HUDEP-2 (cell line): ENCODE data around the gene FADS6.

ENCODE experiments used
- DNase-seq, 76 experiments: peaks; one replicate each; lab custom pipeline; 2025; ENCODE audit not compliant: unreplicated experiment in 76 of 76; lab: John Stamatoyannopoulos, UW

The FADS6 gene

DNA sequence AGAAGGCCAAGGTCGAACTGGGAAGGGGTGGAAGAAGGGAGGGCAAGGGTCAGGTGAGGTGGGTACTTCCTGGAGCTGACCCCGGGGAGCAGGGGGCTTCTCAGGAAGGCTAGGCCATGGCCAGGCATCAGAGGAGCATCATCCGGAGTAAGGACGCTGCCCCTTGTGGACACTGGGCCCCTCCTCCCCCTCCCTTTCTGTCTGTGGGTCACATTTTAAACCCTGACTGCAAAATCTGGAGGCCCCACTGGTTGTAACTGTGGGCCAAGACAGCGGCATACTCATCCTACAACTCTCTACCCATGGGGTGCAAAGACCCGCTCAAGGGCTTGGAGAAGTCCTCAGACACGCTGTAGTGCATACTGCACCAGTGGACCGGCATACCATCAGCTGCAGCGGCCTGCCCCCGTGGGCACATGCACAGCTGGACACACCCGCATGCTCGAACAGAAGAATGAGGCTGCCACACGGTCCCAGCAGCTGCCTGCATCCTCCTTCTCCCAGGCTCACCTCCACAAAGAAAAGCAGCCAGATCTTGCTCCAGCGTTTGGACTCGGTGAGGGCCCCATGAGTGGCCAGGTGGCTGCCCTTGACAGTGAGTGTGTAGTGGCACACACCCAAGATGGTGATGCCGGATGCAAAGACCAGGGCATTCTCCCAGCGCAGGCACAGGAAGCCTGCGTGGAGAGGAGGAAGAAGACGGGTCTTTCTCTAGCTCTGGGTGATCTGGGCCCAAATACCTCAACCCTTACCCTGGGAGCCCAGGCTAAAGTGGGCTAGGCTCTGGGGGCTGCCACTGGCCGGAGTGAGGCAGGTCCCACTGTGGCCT lies 1.2 kb downstream of the FADS6 start:
- DNase-seq, result no peak

DNA sequence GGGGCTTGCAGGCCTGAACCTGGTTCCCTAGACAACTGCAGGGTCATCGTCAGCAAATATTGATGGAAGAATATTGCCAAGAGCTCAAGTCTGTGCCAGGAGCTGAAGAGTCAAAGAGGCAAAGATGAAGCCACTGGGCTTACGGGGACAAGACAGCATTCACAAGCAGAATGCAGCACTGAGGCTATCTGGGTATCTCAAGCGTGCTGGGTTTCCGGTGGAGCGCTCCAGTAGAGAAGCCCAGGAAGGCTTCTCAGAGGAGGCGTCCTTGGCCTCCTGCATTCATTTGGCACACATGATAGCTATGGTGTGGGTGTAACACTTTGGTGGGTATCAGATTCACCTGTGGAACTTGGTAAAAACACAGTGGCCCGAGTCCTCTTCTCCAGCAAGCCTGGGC lies 2.9 kb downstream of the FADS6 start:
- DNase-seq, result no peak

DNA sequence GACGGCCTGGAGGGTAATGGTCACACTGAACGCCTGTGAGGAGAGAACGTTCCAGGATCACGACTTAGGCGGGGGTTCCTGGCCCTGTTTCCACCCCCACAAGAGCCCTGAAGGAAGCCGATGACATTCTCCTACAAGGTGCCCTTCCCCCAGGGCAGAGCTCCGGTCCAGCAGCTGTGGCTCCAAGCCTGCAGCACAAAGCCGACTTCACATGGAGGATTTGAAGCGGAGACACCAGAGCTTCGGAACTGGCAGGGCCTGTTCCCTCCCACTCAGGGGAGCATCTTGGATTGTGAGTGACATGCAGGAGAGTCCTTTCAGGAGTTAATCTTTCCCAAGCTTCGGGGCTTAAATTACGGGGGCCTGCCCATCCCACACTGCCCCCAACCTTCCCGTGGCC lies 5.0 kb downstream of the FADS6 start:
- no peak for DNase-seq

DNA sequence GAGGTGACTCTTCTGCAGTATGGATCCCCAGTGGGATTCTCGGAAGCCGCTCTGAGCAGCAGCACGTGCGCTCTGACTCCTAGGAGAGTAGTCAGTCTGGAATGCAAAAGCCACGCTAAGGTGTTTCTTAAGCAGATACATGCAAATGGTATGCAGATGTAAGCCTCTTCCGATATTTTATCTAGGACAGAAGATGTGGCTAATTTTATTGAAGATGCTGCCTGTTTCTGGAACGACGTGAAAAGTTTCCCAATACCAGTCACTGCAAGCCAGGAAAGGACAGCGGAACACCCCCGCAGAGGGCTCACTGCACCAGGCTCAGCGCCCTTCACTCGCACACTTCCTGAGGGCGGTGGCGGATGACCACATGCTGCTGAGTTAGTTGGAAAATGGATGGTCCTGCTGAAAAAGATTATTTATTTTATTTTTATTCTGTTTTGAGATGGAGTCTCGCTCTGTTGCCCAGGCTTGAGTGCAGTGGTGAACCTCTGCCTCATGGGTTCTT lies 10.1 kb downstream of the FADS6 start:
- no peak for DNase-seq

DNA sequence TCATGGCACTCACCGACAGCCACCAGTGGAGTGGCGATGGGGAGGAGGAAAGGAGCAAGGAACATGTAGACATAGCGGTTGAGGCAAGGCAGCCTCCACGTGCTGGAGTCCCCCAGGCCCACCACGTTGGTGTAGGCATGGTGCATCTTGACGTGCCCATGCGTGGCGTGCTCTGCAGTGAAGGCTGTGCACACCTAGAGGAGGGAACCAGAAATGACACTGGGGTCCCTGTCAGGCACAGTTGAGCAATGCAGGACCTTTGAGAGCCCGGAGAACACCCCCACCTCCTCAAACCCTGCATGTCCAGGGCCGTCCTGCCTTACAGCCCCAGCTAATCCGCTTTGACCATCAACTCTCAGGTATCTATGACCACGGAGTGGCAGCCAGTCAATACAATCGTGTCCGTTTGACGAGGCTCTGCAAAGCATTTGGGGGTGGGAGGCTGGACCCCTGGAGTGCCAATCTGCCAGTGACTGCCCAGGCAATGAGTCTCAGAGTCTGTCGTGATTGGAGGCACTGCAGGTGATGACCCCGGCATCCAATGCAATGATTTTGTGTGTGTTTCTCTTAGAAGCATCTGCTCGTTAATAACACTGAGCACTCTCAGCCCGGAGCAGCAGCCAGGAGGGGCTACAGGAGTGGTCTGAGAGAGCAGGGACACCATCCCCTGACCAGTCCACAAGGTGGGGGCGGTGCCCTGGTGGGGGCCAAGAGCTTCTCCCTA lies 10.8 kb downstream of the FADS6 start:
- no peak for DNase-seq

DNA sequence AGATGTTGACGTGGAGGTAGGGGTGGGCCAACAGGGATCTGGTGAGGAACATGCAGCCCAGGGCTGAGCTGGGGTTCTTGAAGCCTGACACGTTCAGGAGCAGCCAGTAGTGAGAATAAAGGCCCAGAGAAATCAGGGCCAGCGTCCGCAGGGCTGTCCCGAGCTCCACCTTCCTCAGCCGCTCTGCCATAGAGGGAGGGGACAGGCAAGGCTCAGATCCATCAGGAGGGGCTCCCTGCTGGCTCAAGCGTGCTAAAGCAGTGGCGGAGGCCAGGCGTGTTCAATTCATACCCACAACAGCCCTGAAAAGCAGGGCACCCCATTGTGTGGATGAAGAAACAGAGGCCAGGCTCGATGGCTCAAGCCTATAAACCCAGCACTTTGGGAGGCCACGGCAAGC lies 12.4 kb downstream of the FADS6 start:
- DNase-seq, result no peak

DNA sequence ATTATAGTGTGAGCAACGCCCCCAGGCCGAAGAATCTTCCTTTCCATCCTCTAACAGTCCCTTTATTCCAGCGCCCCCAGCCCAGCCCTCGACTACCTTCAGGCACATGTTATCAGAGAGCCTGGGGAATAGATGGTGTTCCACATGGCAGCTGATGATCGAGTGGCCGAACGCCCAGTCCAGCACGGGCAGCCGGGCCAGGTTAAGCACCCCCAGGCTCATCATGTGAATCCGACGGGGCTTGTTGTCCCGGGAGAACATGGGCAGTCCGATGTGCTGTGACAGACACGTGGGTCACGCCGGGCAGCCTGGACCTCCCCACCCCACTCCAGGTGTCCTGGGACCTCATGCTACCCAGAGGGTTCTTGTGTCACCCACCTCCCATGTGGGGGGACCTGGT lies 14.1 kb downstream of the FADS6 start:
- DNase-seq, result no peak

DNA sequence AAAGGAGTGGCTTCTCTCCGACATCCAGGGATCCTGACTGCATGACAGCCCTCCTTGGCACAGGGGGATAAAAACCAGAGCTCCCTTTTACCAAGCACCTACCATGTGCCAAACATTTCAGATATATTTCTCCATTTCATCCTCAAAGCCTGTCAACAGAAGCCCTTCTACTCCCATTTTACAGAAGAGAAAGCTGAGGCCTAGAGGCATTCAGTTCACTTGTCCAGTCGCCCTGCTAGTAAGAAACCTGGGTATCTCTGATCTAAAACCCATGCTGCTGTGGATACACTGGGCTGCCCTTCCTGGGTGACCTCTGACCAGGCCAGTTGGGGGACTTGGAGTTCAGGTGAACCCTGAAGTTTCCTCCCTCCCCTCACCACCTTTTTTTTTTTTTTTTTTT lies 14.8 kb downstream of the FADS6 start:
- DNase-seq, result no peak

DNA sequence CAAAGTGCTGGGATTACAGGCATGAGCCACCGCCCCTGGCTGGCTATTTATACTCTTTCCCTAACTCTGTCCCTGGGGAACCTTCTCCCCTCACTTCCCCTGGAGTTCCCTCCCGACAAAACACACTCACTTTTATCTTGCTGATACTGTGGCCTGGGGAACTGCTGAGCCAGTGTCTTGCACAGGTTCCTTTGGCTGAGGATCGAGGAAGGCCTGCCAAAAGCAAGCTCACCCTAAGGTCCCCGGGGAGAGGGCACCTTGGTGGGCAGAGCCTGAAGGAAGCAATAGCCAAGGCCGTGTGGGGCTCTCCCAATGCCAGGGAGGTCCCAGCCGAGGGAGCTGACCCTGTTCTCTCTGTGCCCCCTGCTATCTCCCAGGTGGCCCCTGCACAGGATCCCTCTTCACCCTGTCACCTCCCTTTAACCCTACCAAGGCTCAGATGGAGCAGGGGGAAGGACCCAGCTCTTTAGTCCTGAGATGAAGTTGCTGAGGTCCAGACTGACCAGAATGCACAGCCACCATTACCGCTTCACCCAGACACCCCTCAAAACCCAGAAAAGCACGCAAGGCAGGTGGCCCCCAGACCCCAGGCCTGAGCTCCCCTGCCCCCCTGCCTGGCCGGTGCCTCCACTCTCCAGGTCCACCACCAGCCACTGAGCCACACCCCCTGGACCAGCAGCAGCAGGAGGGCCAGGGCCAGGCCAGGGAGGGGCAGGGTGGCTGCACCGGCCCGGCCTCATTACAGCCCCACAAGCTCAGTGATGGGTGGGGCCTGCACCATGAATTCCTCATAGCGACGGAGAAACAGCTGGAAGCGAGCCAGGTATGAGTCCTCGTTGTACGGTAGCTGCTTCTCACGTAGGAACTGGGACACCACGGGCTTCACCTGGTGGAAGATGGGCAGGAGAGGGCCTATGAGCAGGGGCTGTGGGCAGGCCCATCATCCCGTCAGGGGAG lies 15.6 kb downstream of the FADS6 start:
- peak in 9 of 76 experiments; percentile 4 to 31 (median 16) for DNase-seq

DNA sequence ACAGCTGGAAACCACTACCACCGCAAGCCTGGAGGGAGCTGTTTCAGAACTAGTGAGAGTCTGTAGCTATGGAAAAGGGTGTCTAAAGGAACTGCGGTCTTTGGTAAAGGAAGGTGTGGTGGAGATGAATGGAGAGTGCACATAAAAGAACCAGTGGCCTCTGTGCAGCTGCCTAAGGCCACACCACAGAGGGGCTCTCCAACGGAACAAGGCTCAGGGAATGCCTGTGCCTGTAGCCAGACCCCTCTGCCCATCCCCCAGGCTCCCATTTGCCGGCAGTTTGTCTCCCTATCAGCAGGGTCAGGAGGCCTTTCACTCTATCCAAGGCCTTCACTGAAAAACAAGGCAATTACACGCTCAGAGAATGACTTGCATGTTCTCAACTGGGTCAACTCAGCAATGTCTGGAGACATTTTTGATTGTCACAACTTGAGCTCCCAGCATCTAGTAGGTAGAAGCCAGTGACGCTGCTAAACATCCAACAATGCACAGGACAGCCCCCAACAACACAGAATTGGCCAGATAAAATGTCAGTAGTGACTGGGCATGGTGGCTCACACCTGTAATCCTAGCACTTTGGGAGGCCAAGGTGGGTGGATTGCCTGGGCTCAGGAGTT lies 17.3 kb downstream of the FADS6 start:
- peak in 1 of 76 experiments; percentile 13 for DNase-seq

DNA sequence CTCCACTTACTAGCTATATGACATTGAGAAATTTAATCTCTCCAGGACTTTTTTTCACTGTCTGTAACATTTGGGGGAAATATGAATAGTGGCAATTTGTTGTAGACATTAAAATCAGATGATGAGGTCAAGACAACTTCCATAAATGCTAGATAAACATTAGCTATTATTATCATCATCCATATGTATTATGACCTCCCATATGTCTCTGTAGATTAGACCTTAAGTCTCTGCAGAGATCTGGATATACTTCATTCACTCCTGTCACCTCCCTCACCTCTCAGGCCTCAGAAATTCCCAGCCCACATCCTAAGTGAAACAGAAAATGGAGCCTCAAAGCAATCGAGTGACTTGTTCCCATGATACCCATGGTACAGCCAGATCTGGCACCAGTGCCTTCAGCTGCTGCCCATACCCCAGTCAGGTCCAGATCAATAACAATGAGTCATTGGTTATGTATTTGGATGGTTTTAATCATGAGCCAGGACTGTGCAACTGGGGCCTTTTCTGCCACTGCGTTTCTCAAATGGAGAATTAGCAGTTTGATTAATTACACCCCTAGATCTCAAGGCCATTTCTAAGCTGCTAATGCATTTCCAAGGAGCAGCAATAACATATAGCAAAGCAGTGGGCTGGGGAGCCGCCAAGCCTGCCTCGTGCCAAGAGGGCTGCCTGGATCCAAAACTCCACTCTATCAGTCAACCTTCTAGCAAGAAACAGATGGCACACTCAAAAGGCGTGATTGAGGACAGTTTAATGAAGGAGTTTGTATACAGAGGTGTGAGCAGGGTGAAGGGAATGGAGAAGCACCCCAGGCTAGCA lies 18.1 kb downstream of the FADS6 start:
- DNase-seq, result no peak

DNA sequence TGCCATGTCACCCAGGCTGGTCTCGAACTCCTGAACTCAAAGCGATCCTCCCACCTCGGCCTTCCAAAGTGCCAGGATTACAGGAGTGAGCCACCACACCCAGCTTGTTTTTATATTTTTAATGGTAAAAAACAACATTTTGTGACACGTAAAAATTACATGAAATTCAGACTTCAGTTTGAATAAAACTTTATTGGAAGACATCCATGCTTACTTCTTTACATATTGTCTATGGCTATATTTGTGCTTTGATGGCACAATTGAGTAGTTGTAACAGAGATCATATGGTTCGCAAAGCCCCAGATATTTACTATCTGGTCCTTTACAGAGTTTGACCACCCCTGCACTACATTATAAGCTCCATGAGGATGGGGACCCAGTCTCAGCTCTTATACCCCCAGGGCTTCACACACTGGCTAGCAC lies 18.8 kb downstream of the FADS6 start:
- DNase-seq, result no peak

DNA sequence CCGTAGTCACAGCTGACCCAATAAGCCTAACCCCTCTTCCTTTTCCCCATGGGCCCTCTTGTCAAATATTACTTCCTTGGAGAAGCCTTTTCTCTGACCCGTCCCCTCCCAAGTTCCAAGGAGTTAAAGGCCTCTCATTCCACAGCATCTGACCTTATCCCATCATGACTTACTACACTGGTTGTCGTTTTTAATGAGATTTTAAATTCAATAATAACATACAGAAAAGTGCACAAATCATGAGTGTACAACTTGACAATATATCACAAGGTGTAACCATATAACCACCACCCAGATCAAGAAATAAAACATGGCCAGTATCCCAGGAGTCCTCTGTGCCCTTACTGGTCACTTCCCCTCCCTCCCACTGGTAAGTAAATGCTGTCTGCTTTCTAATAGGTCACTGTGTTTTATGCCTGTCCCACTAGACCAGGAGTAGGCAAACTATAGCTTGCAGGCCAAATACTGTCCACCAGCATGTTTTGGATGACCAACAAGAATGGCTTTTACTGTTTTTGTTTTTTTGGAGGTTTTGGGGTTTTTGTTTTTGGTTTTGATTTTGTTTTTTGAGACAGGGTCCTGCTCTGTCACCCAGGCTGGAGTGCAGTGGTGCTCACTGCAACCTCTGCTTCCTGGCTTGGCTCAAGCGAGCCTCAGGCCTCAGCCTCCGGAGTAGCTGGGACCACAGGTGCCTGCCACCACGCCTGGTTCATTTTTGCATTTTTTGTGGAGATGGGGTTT lies 19.4 kb downstream of the FADS6 start:
- peak in 9 of 76 experiments; percentile 6 to 34 (median 14) for DNase-seq

DNA sequence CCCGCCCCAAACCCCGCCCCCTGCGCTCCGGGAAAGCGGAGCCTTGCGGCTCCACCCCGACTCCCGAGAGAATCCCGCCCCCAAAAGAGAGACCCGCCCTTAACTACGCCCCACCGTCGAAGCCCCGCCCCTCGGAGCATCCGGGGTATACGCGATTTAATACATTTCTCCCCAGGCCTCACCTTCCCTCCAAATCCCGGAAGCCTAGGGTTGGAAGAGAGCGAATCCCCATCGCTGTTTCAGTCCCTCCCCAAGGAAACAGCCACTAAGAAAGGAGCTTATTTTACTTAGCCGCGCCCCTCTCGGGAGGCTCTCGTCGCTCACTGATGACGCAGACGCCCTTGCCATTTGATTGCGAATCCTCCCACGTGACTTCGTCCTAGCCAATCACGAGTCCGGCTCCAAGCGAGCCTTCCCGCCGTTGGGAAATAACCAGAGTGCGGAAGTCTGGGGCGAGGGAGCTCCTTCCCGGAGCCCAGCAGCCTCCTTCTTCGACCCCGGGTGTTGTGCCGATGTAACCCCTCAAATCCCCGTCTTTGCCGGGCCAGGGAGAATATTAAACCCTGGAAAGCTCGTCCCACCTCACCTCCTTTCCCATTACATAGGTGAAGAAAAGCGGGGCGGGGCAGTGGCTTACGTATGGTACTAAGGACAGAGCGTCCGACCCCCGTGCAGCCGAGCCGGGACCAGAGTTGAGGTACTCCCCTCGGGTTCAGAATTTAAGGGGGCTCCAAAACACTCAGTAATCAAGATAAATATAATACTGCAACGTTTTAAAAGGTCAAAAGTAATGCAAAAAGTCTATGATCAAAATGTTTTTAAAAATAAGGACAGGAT lies 20.2 kb downstream of the FADS6 start:
- peak; percentile 67 to 100 (median 98) for DNase-seq

DNA sequence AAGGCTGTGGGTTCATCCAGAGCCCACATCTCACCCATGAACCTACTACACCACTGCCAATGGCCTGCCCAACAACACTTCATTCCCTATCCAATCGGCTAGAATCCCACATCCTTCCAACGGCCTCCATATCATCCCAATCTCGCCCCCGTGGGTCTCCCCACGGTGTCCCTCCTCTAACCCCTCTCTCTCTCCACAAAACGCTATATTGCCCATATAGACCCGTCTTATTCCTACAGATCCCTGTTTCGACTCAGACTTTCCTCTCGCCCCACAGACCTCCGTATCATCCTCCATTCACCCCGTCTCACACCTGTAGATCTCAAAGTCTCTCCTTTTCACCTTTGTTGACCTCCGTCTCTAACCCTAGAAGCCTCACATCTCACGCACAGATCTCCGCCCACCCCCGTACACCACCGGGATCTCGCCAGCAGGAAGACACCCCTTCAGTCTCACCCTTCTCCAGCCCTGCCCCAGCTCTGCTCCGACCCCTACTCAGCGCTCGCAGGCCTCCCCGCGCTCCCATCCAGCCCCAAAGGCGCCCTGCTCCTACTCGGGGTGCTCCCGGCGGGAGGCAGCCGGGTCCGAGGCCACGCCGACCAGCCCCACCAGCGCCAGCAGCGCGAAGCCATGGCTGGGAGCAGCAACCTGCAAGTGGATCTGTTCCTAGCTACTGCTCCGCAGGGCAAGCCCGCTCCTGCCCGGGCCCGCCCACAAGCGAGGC lies 21.0 kb downstream of the FADS6 start, which contains the start of gene FDXR:
Gene FDXR, minus strand, starts transcription at position 682 of the 724 bp plus-strand sequence. Its CDS starts 50 bp downstream, at position 632.
- DNase-seq, result peak in 2 of 76 experiments; percentile 32 to 35

DNA sequence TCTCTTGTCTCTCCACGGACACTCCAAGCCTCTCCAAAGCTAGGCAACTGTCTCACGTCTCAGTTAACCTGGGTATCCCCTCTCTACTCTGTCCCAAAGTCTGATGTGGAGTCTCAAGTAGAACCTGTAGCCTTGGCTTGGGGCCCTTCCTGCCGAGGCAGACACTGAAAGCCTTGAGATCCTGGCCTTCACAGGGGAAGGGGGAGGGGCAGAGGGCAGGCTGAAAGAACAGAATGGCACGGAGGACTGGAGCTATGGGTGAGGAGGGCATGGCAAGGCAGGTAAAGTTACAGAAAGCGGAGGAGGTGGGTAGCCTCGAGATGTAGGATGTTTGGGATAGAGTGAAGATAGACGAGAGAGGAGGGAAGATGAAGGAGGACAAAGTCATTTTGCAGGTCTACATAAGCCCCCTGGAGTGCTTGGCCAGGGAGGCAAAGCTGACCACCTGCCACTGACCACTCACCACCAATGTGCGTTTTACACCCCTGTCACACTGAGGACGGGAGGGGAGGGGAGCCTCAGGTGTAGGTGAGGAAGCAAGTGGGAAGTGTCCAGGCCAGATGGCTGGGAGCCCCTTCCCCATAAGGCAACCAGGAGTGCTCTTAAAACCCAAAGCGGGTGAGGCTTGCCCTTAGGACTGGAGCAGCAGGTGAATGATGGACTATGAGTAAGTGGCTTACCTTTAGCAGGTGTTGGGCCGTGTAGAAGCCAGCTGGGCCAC lies 21.9 kb downstream of the FADS6 start:
- no peak for DNase-seq
